ENCODE data around the gene GRID2. TPM values are rescaled to one million over a fixed set of nuclear protein-coding genes. Genes with fewer than 3 reads are reported as not detected.

Gene GRID2
- polyA plus RNA-seq, result under 1 TPM in 1 of 2 donors, not detected in 1; 0.02 TPM

- Histone ChIP-seq H3K27ac (ENCODE audit: low read depth in 2 of 2, low read length in 1 of 2) (no peak within 1 kb of the TSS), H3K27me3 (ENCODE audit: control insufficient read depth in 1 of 2, insufficient read depth in 2 of 2, low read length in 2 of 2) (peaks cover 3 to 5% of the 10 kb centered on the region in 2 donors), H3K36me3 (ENCODE audit: control insufficient read depth in 2 of 2, insufficient read depth in 2 of 2, low read length in 1 of 2) (no peaks in the 10 kb centered on the region), H3K4me1 (ENCODE audit: control insufficient read depth in 2 of 2, insufficient read depth in 2 of 2, low read length in 1 of 2) (peaks cover 3 to 8% of the 10 kb centered on the region in 2 donors), H3K9me3 (ENCODE audit: control insufficient read depth in 2 of 2, insufficient read depth in 1 of 2, low read depth in 1 of 2, low read length in 1 of 2) (no peaks in the 10 kb centered on the region), H3K4me3 (ENCODE audit: low read depth in 1 of 2, low read length in 2 of 2) (peak within 1 kb of the TSS in 1 of 2 donors; percentile 42)
- 1% methylated on average over 13 to 29 of the region's 29 CpGs for WGBS, 2 donors
Measured at GRCh38 chr4:92303621-92304027, at the start of gene GRID2. Gene GRID2, plus strand, starts transcription at chr4:92303966.

- no peaks in the 10 kb centered on the region for H3K4me1 ChIP-seq (ENCODE audit: control insufficient read depth in 2 of 2, insufficient read depth in 2 of 2, low read length in 1 of 2)
- WGBS, 2 donors, result 89 to 91% methylated on average over 4 of the region's 4 CpGs
Measured at GRCh38 chr4:92253986-92254671, 49.6 kb upstream of the GRID2 start.

GRCh38 chr4:92254767-92255442 is 48.9 kb upstream of the GRID2 start:
- H3K27ac ChIP-seq (ENCODE audit: low read depth in 2 of 2, low read length in 1 of 2), result no peak overlapping the region
- peaks cover 11 to 20% of the 10 kb centered on the region in 2 donors for H3K9me3 ChIP-seq (ENCODE audit: control insufficient read depth in 2 of 2, insufficient read depth in 1 of 2, low read depth in 1 of 2, low read length in 1 of 2)
- WGBS, 2 donors, result 89 to 94% methylated on average over 8 of the region's 8 CpGs
- H3K4me1 ChIP-seq (ENCODE audit: control insufficient read depth in 2 of 2, insufficient read depth in 2 of 2, low read length in 1 of 2), result no peaks in the 10 kb centered on the region
- no peaks in the 10 kb centered on the region for H3K36me3 ChIP-seq (ENCODE audit: control insufficient read depth in 2 of 2, insufficient read depth in 2 of 2, low read length in 1 of 2)
- no peaks in the 10 kb centered on the region for H3K27me3 ChIP-seq (ENCODE audit: control insufficient read depth in 1 of 2, insufficient read depth in 2 of 2, low read length in 2 of 2)
- no peak overlapping the region for H3K4me3 ChIP-seq (ENCODE audit: low read depth in 1 of 2, low read length in 2 of 2)

More at GRCh38 chr4:92253986-92254671, 49.6 kb upstream of the GRID2 start:
- Histone ChIP-seq H3K36me3 (ENCODE audit: control insufficient read depth in 2 of 2, insufficient read depth in 2 of 2, low read length in 1 of 2) (no peaks in the 10 kb centered on the region), H3K27ac (ENCODE audit: low read depth in 2 of 2, low read length in 1 of 2) (no peak overlapping the region), H3K9me3 (ENCODE audit: control insufficient read depth in 2 of 2, insufficient read depth in 1 of 2, low read depth in 1 of 2, low read length in 1 of 2) (peaks cover 11 to 20% of the 10 kb centered on the region in 2 donors), H3K27me3 (ENCODE audit: control insufficient read depth in 1 of 2, insufficient read depth in 2 of 2, low read length in 2 of 2) (no peaks in the 10 kb centered on the region), H3K4me3 (ENCODE audit: low read depth in 1 of 2, low read length in 2 of 2) (no peak overlapping the region)

- Histone ChIP-seq H3K4me3 (ENCODE audit: low read depth in 1 of 2, low read length in 2 of 2) (no peak overlapping the region), H3K4me1 (ENCODE audit: control insufficient read depth in 2 of 2, insufficient read depth in 2 of 2, low read length in 1 of 2) (no peaks in the 10 kb centered on the region)
- 95 to 97% methylated on average over 1 of the region's 1 CpG for WGBS, 2 donors
Measured at GRCh38 chr4:92255920-92256244, 47.9 kb upstream of the GRID2 start.

GRCh38 chr4:92257931-92258857 is 45.6 kb upstream of the GRID2 start:
- H3K36me3 ChIP-seq (ENCODE audit: control insufficient read depth in 2 of 2, insufficient read depth in 2 of 2, low read length in 1 of 2), result no peaks in the 10 kb centered on the region
- H3K27me3 ChIP-seq (ENCODE audit: control insufficient read depth in 1 of 2, insufficient read depth in 2 of 2, low read length in 2 of 2), result no peaks in the 10 kb centered on the region
- peaks cover 11 to 20% of the 10 kb centered on the region in 2 donors for H3K9me3 ChIP-seq (ENCODE audit: control insufficient read depth in 2 of 2, insufficient read depth in 1 of 2, low read depth in 1 of 2, low read length in 1 of 2)
- H3K4me1 ChIP-seq (ENCODE audit: control insufficient read depth in 2 of 2, insufficient read depth in 2 of 2, low read length in 1 of 2), result no peaks in the 10 kb centered on the region
- 25 to 33% methylated on average over 1 of the region's 1 CpG for WGBS, 2 donors
- no peak overlapping the region for H3K4me3 ChIP-seq (ENCODE audit: low read depth in 1 of 2, low read length in 2 of 2)
- H3K27ac ChIP-seq (ENCODE audit: low read depth in 2 of 2, low read length in 1 of 2), result no peak overlapping the region

More at GRCh38 chr4:92255920-92256244, 47.9 kb upstream of the GRID2 start:
- Histone ChIP-seq H3K27ac (ENCODE audit: low read depth in 2 of 2, low read length in 1 of 2) (no peak overlapping the region), H3K27me3 (ENCODE audit: control insufficient read depth in 1 of 2, insufficient read depth in 2 of 2, low read length in 2 of 2) (no peaks in the 10 kb centered on the region), H3K9me3 (ENCODE audit: control insufficient read depth in 2 of 2, insufficient read depth in 1 of 2, low read depth in 1 of 2, low read length in 1 of 2) (peaks cover 11 to 20% of the 10 kb centered on the region in 2 donors), H3K36me3 (ENCODE audit: control insufficient read depth in 2 of 2, insufficient read depth in 2 of 2, low read length in 1 of 2) (no peaks in the 10 kb centered on the region)

GRCh38 chr4:92261256-92261655 is 42.5 kb upstream of the GRID2 start:
- WGBS, 2 donors, result 86 to 97% methylated on average over 2 of the region's 2 CpGs
- no peaks in the 10 kb centered on the region for H3K36me3 ChIP-seq (ENCODE audit: control insufficient read depth in 2 of 2, insufficient read depth in 2 of 2, low read length in 1 of 2)
- H3K27ac ChIP-seq (ENCODE audit: low read depth in 2 of 2, low read length in 1 of 2), result no peak overlapping the region
- H3K4me3 ChIP-seq (ENCODE audit: low read depth in 1 of 2, low read length in 2 of 2), result no peak overlapping the region
- H3K9me3 ChIP-seq (ENCODE audit: control insufficient read depth in 2 of 2, insufficient read depth in 1 of 2, low read depth in 1 of 2, low read length in 1 of 2), result peaks cover 4 to 6% of the 10 kb centered on the region in 2 donors
- no peaks in the 10 kb centered on the region for H3K4me1 ChIP-seq (ENCODE audit: control insufficient read depth in 2 of 2, insufficient read depth in 2 of 2, low read length in 1 of 2)
- H3K27me3 ChIP-seq (ENCODE audit: control insufficient read depth in 1 of 2, insufficient read depth in 2 of 2, low read length in 2 of 2), result no peaks in the 10 kb centered on the region

- WGBS, 2 donors, result 70 to 83% methylated on average over 2 of the region's 2 CpGs
- Histone ChIP-seq H3K27ac (ENCODE audit: low read depth in 2 of 2, low read length in 1 of 2) (no peak overlapping the region), H3K9me3 (ENCODE audit: control insufficient read depth in 2 of 2, insufficient read depth in 1 of 2, low read depth in 1 of 2, low read length in 1 of 2) (no peaks in the 10 kb centered on the region), H3K27me3 (ENCODE audit: control insufficient read depth in 1 of 2, insufficient read depth in 2 of 2, low read length in 2 of 2) (no peaks in the 10 kb centered on the region), H3K4me1 (ENCODE audit: control insufficient read depth in 2 of 2, insufficient read depth in 2 of 2, low read length in 1 of 2) (no peaks in the 10 kb centered on the region), H3K4me3 (ENCODE audit: low read depth in 1 of 2, low read length in 2 of 2) (no peak overlapping the region), H3K36me3 (ENCODE audit: control insufficient read depth in 2 of 2, insufficient read depth in 2 of 2, low read length in 1 of 2) (no peaks in the 10 kb centered on the region)
Measured at GRCh38 chr4:92262371-92262770, 41.4 kb upstream of the GRID2 start.

GRCh38 chr4:92263010-92263409 is 40.8 kb upstream of the GRID2 start:
- WGBS, 2 donors, result 91 to 93% methylated on average over 2 of the region's 2 CpGs
- Histone ChIP-seq H3K27ac (ENCODE audit: low read depth in 2 of 2, low read length in 1 of 2) (no peak overlapping the region), H3K36me3 (ENCODE audit: control insufficient read depth in 2 of 2, insufficient read depth in 2 of 2, low read length in 1 of 2) (no peaks in the 10 kb centered on the region), H3K4me1 (ENCODE audit: control insufficient read depth in 2 of 2, insufficient read depth in 2 of 2, low read length in 1 of 2) (no peaks in the 10 kb centered on the region), H3K4me3 (ENCODE audit: low read depth in 1 of 2, low read length in 2 of 2) (no peak overlapping the region), H3K27me3 (ENCODE audit: control insufficient read depth in 1 of 2, insufficient read depth in 2 of 2, low read length in 2 of 2) (no peaks in the 10 kb centered on the region), H3K9me3 (ENCODE audit: control insufficient read depth in 2 of 2, insufficient read depth in 1 of 2, low read depth in 1 of 2, low read length in 1 of 2) (no peaks in the 10 kb centered on the region)

GRCh38 chr4:92263575-92263974 is 40.2 kb upstream of the GRID2 start:
- Histone ChIP-seq H3K36me3 (ENCODE audit: control insufficient read depth in 2 of 2, insufficient read depth in 2 of 2, low read length in 1 of 2) (no peaks in the 10 kb centered on the region), H3K4me3 (ENCODE audit: low read depth in 1 of 2, low read length in 2 of 2) (no peak overlapping the region), H3K27ac (ENCODE audit: low read depth in 2 of 2, low read length in 1 of 2) (no peak overlapping the region), H3K27me3 (ENCODE audit: control insufficient read depth in 1 of 2, insufficient read depth in 2 of 2, low read length in 2 of 2) (no peaks in the 10 kb centered on the region), H3K9me3 (ENCODE audit: control insufficient read depth in 2 of 2, insufficient read depth in 1 of 2, low read depth in 1 of 2, low read length in 1 of 2) (no peaks in the 10 kb centered on the region), H3K4me1 (ENCODE audit: control insufficient read depth in 2 of 2, insufficient read depth in 2 of 2, low read length in 1 of 2) (no peaks in the 10 kb centered on the region)
- WGBS, 2 donors, result 97 to 100% methylated on average over 1 of the region's 1 CpG
